Measurements from ENCODE around the gene GJA3.

GJA3 gene

DNA sequence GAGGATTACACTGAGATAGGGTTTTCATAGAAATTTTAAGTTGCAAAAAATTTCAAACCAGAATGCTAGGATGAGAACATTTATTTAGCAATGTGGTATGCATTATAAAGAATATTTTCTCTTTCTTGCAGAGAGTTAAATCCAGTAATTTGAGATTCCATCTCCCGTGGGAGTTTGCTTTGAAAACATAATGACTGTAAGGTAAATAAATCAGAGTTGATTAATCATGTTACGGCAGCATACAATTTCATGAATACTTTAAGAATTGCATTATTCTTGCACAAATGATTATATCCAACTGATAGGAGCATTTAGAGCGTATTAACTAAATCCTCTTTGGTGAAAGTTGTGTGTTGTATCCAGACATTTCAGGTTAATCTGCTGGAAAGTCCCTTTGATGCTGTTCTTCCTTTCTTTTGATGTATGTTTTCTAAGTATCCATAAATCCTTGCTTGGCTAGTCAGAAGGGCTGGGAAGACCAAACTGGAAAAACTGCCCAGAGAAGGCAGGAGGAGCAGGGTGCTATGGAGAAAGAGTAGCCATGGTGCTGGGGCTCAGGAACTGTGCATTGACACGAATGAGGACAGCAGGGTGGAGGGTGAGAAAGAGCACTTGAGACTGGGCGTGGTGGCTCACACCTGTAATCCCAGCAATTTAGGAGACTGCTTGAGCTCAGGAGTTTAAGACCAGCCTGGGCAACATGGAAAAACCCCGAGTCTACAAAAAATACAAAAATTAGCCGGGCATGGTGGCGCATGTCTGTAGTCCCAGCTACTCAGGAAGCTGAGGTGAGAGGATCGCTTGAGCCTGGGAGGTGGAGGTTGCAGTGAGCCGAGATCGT lies 4.8 kb upstream of the GJA3 start:
- no peak overlapping the region for H3K4me3 ChIP-seq (ENCODE audit: low read depth, low read length)
- H4K91ac ChIP-seq (ENCODE audit: low read depth, low read length) = no peak overlapping the region
- no peaks in the 10 kb centered on the region for H3K79me1 ChIP-seq (ENCODE audit: low read length)
- no peaks in the 10 kb centered on the region for H3K79me2 ChIP-seq (ENCODE audit: control insufficient read depth, insufficient read depth, low read length, poor library complexity)
- H3K4me2 ChIP-seq (ENCODE audit: low read length) = no peak overlapping the region
- H3K27me3 ChIP-seq (ENCODE audit: insufficient read depth, low read length) = peaks cover 15% of the 10 kb centered on the region
- H3K9ac ChIP-seq (ENCODE audit: low read length) = no peak overlapping the region
- peaks cover 8% of the 10 kb centered on the region in 2 experiments for H3K4me1 ChIP-seq (ENCODE audit: control insufficient read depth in 1 of 2, insufficient read depth in 2 of 2, low read length in 2 of 2)
- DNase-seq = no peak
- H4K12ac ChIP-seq (ENCODE audit: low read depth, low read length) = no peak overlapping the region
- no CpG with 5 or more reads among the region's 11 CpGs for WGBS (ENCODE audit: extremely low coverage, insufficient coverage, insufficient read length)
- no peaks in the 10 kb centered on the region for H3K36me3 ChIP-seq (ENCODE audit: control insufficient read depth in 1 of 2, insufficient read depth in 2 of 2, low read length in 2 of 2)
- H3K9me3 ChIP-seq (ENCODE audit: insufficient read depth, low read depth, low read length) = no peaks in the 10 kb centered on the region
- no peak overlapping the region for H4K8ac ChIP-seq (ENCODE audit: low read depth, low read length)
- no peak overlapping the region for H3K18ac ChIP-seq (ENCODE audit: low read length)
- H3K27ac ChIP-seq (ENCODE audit: low read depth, low read length) = no peak overlapping the region
- no peak overlapping the region for H3K4ac ChIP-seq (ENCODE audit: low read depth, low read length)
- H2AFZ ChIP-seq (ENCODE audit: insufficient read depth, low read length, poor library complexity) = no peak overlapping the region
- H2BK120ac ChIP-seq (ENCODE audit: insufficient read depth, low read length, poor library complexity) = no peak overlapping the region
- H2AK5ac ChIP-seq (ENCODE audit: low read length) = no peak overlapping the region
- no peak overlapping the region for H3K14ac ChIP-seq (ENCODE audit: low read length)
- no peak overlapping the region for H2BK12ac ChIP-seq (ENCODE audit: low read length)
- peak overlapping the region; percentile 27 for H3K23ac ChIP-seq (ENCODE audit: low read length)
- H2BK5ac ChIP-seq (ENCODE audit: low read depth, low read length, poor library complexity) = no peak overlapping the region

DNA sequence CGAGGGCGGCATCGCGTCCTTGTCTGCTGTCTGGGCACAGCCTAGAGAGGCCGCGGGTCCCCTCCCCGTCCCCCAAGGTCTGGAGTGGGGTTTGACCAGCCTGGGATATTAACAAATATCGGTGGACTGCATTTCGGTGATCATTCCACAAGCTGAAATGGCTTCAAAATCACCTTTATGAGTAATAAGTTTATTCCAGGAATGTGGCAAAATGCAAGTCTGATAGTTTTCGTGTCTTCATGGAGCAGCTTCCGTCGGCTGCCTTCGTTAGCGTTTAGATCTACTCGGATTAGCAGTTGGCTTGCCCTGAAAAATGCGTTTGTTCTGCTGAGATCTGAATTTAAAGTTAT lies 1.1 kb upstream of the GJA3 start:
- no peak overlapping the region for H3K23ac ChIP-seq (ENCODE audit: low read length)
- no peak overlapping the region for H3K9ac ChIP-seq (ENCODE audit: low read length)
- H3K4me2 ChIP-seq (ENCODE audit: low read length) = no peak overlapping the region
- no peak overlapping the region for H3K14ac ChIP-seq (ENCODE audit: low read length)
- no peaks in the 10 kb centered on the region for H3K36me3 ChIP-seq (ENCODE audit: control insufficient read depth in 1 of 2, insufficient read depth in 2 of 2, low read length in 2 of 2)
- no peak overlapping the region for H2BK5ac ChIP-seq (ENCODE audit: low read depth, low read length, poor library complexity)
- H3K27me3 ChIP-seq (ENCODE audit: insufficient read depth, low read length) = peaks cover 26% of the 10 kb centered on the region
- no peak overlapping the region for H3K18ac ChIP-seq (ENCODE audit: low read length)
- no peak overlapping the region for H3K27ac ChIP-seq (ENCODE audit: low read depth, low read length)
- peaks cover 8 to 13% of the 10 kb centered on the region in 2 experiments for H3K4me1 ChIP-seq (ENCODE audit: control insufficient read depth in 1 of 2, insufficient read depth in 2 of 2, low read length in 2 of 2)
- H4K12ac ChIP-seq (ENCODE audit: low read depth, low read length) = no peak overlapping the region
- no peaks in the 10 kb centered on the region for H3K79me2 ChIP-seq (ENCODE audit: control insufficient read depth, insufficient read depth, low read length, poor library complexity)
- no peak overlapping the region for H2BK12ac ChIP-seq (ENCODE audit: low read length)
- H3K79me1 ChIP-seq (ENCODE audit: low read length) = no peaks in the 10 kb centered on the region
- no peaks in the 10 kb centered on the region for H3K9me3 ChIP-seq (ENCODE audit: insufficient read depth, low read depth, low read length)
- no peak overlapping the region for H2AFZ ChIP-seq (ENCODE audit: insufficient read depth, low read length, poor library complexity)
- no peak overlapping the region for H4K8ac ChIP-seq (ENCODE audit: low read depth, low read length)
- DNase-seq = peak in 1 of 2 donors; percentile 27
- WGBS (ENCODE audit: extremely low coverage, insufficient coverage, insufficient read length) = no CpG with 5 or more reads among the region's 16 CpGs
- H2BK120ac ChIP-seq (ENCODE audit: insufficient read depth, low read length, poor library complexity) = no peak overlapping the region
- no peak overlapping the region for H3K4me3 ChIP-seq (ENCODE audit: low read depth, low read length)
- H2AK5ac ChIP-seq (ENCODE audit: low read length) = no peak overlapping the region
- no peak overlapping the region for H3K4ac ChIP-seq (ENCODE audit: low read depth, low read length)
- H4K91ac ChIP-seq (ENCODE audit: low read depth, low read length) = no peak overlapping the region

DNA sequence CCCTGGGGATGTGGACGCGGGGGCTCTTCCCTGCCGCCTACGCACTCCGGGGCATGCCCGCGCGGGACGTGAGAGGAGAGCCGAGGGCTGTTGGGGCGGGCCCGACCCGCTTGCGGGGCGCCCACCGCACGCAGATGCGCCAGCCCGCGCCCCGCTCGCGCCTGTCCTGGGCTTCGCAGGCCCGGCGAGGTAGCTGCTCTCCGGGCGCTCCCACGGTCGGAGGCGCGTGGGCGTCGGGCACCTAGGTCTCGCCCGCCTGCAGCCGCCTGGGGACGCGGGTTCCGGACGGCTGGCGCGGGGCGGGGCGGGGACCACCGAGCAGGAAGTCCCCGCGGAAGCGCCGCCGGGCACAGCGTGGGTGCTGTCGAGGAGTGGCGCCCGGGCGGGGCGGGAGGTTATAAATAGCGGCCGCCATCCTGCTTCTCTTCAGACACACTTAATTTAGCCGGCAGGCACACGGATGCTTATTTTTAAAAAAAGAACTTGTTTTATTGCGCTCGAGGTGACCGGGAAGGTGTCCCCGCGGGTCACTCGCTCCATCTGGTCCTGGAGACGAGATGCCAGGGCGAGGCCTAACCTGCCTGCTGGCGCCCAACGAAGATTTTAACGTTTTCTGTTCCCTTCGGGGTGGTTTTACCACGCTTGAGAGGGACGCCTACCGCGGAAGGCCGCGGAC lies 561 bp upstream of the GJA3 start:
- Histone ChIP-seq H2AK5ac (ENCODE audit: low read length) (no peak overlapping the region), H2BK12ac (ENCODE audit: low read length) (no peak overlapping the region), H3K36me3 (ENCODE audit: control insufficient read depth in 1 of 2, insufficient read depth in 2 of 2, low read length in 2 of 2) (no peaks in the 10 kb centered on the region), H3K14ac (ENCODE audit: low read length) (no peak overlapping the region), H3K79me1 (ENCODE audit: low read length) (no peaks in the 10 kb centered on the region), H3K23ac (ENCODE audit: low read length) (no peak overlapping the region), H4K91ac (ENCODE audit: low read depth, low read length) (no peak overlapping the region), H3K4me3 (ENCODE audit: low read depth, low read length) (peak overlapping the region; percentile 67), H3K79me2 (ENCODE audit: control insufficient read depth, insufficient read depth, low read length, poor library complexity) (no peaks in the 10 kb centered on the region), H3K4ac (ENCODE audit: low read depth, low read length) (no peak overlapping the region), H4K8ac (ENCODE audit: low read depth, low read length) (no peak overlapping the region), H3K27ac (ENCODE audit: low read depth, low read length) (no peak overlapping the region), H3K9me3 (ENCODE audit: insufficient read depth, low read depth, low read length) (no peaks in the 10 kb centered on the region), H3K18ac (ENCODE audit: low read length) (no peak overlapping the region), H2BK120ac (ENCODE audit: insufficient read depth, low read length, poor library complexity) (no peak overlapping the region), H3K4me1 (ENCODE audit: control insufficient read depth in 1 of 2, insufficient read depth in 2 of 2, low read length in 2 of 2) (peaks cover 8 to 13% of the 10 kb centered on the region in 2 experiments), H2BK5ac (ENCODE audit: low read depth, low read length, poor library complexity) (no peak overlapping the region), H2AFZ (ENCODE audit: insufficient read depth, low read length, poor library complexity) (peak overlapping the region; percentile 59), H3K4me2 (ENCODE audit: low read length) (peak overlapping the region; percentile 95), H3K27me3 (ENCODE audit: insufficient read depth, low read length) (peaks cover 26% of the 10 kb centered on the region), H3K9ac (ENCODE audit: low read length) (no peak overlapping the region), H4K12ac (ENCODE audit: low read depth, low read length) (no peak overlapping the region)
- WGBS (ENCODE audit: extremely low coverage, insufficient coverage, insufficient read length) = no CpG with 5 or more reads among the region's 79 CpGs
- peak in 1 of 2 donors; percentile 22 for DNase-seq

DNA sequence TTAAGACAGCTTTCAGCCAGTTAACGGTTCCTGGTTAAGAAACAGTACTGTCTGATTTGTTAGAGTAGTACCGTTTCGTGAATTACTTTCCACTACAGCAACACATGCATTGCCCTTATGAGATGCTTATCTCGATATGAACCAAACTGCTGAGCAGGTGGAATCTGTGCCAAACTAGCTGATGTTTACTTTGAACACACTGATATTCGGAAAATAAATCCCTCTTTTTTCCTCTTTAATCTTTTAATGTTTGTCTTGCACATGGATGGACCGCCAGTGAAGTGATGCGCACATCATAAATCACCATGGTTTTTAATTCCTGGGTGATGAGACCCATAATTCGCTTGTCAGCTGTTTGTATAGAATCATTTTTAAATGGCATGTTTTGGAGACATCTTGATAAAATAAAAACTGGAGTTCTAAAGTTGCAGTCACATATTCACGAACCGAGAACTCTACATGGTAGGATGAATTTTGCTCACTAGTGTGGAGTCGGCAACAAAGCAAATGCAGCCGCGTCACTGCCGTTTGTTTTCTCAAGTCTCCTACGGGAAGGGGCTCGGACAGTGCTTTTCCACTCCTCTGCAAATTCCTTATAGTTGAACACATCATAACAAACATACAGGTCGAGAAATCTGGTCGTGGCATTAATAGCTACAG lies 1.1 kb downstream of the GJA3 start:
- no peak overlapping the region for H3K4me3 ChIP-seq (ENCODE audit: low read depth, low read length)
- peaks cover 26% of the 10 kb centered on the region for H3K27me3 ChIP-seq (ENCODE audit: insufficient read depth, low read length)

More for the DNA sequence above, 1.1 kb downstream of the GJA3 start:
- H3K18ac ChIP-seq (ENCODE audit: low read length) = no peak overlapping the region
- no peak overlapping the region for H3K9ac ChIP-seq (ENCODE audit: low read length)
- H3K9me3 ChIP-seq (ENCODE audit: insufficient read depth, low read depth, low read length) = no peaks in the 10 kb centered on the region
- no peak overlapping the region for H4K12ac ChIP-seq (ENCODE audit: low read depth, low read length)
- peak in 1 of 2 donors; percentile 18 for DNase-seq
- H3K27ac ChIP-seq (ENCODE audit: low read depth, low read length) = no peak overlapping the region
- H2AK5ac ChIP-seq (ENCODE audit: low read length) = no peak overlapping the region
- H3K4ac ChIP-seq (ENCODE audit: low read depth, low read length) = no peak overlapping the region
- no peak overlapping the region for H2BK5ac ChIP-seq (ENCODE audit: low read depth, low read length, poor library complexity)
- no peak overlapping the region for H4K8ac ChIP-seq (ENCODE audit: low read depth, low read length)
- H2AFZ ChIP-seq (ENCODE audit: insufficient read depth, low read length, poor library complexity) = no peak overlapping the region
- no peak overlapping the region for H2BK12ac ChIP-seq (ENCODE audit: low read length)
- H3K14ac ChIP-seq (ENCODE audit: low read length) = no peak overlapping the region
- H3K23ac ChIP-seq (ENCODE audit: low read length) = no peak overlapping the region
- no peaks in the 10 kb centered on the region for H3K36me3 ChIP-seq (ENCODE audit: control insufficient read depth in 1 of 2, insufficient read depth in 2 of 2, low read length in 2 of 2)
- no peaks in the 10 kb centered on the region for H3K79me1 ChIP-seq (ENCODE audit: low read length)
- H3K4me1 ChIP-seq (ENCODE audit: control insufficient read depth in 1 of 2, insufficient read depth in 2 of 2, low read length in 2 of 2) = peaks cover 8 to 13% of the 10 kb centered on the region in 2 experiments
- peak overlapping the region; percentile 95 for H3K4me2 ChIP-seq (ENCODE audit: low read length)
- WGBS (ENCODE audit: extremely low coverage, insufficient coverage, insufficient read length) = no CpG with 5 or more reads among the region's 18 CpGs
- H3K79me2 ChIP-seq (ENCODE audit: control insufficient read depth, insufficient read depth, low read length, poor library complexity) = no peaks in the 10 kb centered on the region
- H2BK120ac ChIP-seq (ENCODE audit: insufficient read depth, low read length, poor library complexity) = no peak overlapping the region
- H4K91ac ChIP-seq (ENCODE audit: low read depth, low read length) = no peak overlapping the region
